GM04504 (cell line): ENCODE results near the gene OR2C1.
A peak's percentile ranks its signal among the peaks of the same experiment; 100 is the strongest.

Source experiments
- DNase-seq: peaks from one replicate; pipeline ENCODE4 v3.0.0-alpha.2; 2012; ENCODE audit warnings: low read depth

The OR2C1 gene

DNA sequence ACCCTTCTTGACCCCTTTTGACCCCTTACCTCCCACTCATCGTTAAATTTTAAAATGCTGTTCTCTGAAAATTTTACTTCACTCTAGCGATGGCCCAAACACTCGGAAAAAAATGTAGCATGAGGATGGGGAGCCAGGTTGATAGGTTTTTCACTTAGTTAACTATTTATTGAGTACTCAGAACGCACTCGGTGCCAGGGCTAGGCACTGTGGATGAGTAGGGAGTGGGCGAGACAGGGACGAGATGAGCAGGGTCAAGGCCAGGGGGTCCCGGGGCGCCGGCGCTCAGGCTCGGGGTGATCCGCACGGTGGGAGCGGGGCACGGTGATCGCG is 44.7 kb downstream of the OR2C1 start:
- DNase-seq = no peak

DNA sequence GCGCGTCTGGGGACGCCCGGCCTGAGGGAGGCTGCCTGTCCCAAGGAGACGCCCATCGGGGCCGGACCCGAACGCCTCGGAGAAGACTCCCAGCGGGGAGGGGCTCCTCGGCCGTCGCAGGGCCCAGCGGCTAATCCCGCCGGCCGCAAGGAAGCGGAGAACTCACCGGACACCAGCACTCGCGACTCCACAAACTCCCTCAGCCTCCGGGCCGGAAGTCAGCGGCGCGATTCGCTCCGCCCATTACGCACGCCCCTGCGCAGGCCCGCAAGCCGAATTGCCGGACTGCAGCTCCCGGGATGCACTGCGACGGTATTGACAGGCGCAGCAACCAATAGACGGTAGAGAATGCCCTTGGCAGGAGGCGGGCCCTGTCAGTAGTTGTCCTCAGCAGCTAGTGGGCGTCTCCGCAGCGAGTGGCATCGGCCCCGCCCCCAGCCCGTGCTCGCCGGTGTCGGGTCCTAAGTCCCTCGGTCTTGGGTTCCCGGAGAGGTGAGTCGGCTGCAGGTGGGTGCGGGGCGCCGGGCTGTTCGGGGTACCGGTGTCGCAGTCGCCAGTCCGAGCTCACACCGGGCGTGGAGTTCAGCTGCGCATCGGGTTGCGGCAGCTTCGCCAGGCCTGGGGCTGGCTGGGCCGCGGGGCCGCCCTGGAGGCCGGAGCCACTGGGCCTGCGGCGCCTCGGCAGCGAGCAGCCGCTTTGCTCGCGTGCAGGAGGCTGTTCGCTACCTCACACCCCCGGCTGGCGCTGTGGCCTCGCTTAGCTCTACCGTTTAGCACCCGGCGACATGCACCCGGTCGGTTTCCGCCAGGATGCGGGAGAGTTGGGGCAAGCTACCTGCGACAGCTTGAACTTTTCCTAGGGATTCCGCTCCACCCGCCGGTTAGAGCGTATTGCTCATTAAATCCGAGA is 45.3 kb downstream of the OR2C1 start, which contains the start of the genes ZNF174 and ZSCAN32:
Gene ZNF174, plus strand, starts transcription at position 437 of the 910 bp plus-strand sequence. CDS start 790 bp downstream, outside the sequence.
Gene ZSCAN32, minus strand, starts transcription at position 226 of the 910 bp plus-strand sequence. CDS start 3,447 bp downstream, outside the sequence.
- peak; percentile 99 for DNase-seq

DNA sequence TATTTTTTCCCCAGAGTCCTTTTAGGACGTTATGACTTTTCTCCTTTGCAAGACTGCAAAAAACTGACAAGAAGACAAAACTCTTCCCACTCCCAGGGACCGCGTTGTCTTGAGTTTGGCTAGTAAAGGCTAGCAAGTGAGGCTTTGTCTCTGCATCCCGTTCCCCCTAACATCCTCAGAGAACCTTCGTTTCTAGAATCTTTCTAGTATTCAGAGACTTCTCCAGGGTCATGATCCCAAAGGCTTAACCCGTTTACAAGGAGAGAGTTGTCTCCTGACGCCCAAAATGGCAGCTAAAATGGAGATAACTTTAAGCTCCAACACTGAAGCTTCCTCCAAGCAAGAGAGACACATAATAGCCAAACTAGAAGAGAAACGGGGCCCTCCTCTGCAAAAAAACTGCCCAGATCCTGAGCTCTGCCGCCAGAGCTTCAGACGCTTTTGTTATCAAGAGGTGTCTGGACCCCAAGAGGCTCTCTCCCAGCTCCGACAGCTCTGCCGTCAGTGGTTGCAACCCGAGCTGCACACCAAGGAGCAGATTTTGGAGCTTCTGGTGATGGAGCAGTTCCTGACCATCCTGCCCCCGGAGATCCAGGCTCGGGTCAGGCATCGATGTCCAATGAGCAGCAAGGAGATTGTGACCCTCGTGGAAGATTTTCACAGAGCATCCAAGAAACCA is 46.2 kb downstream of the OR2C1 start:
- DNase-seq = no peak
